Forelimb muscle (tissue), 1 donor: Measurements from ENCODE around the gene MAP1LC3A. TPM values are rescaled to one million over a fixed set of nuclear protein-coding genes. Genes with fewer than 3 reads are reported as not detected.

Experiments used
- polyA plus RNA-seq: library from polyadenylated mRNA; unstranded; fragments of 120-200 nt; gene quantifications from one replicate; pipeline ENCODE4 v1.2.1, GENCODE V29; 2013; ENCODE audit not compliant: insufficient read length

The MAP1LC3A gene
- polyA plus RNA-seq, 1 donor: 17.8 TPM

Other genes starting within 250 kb of the MAP1LC3A start
- 23.9 TPM for gene ITCH, start 195.4 kb upstream of the MAP1LC3A start, polyA plus RNA-seq
- 110 TPM for gene DYNLRB1, start 42.3 kb upstream of the MAP1LC3A start, polyA plus RNA-seq
- gene PIGU, start 118.4 kb downstream of the MAP1LC3A start, polyA plus RNA-seq: 20.3 TPM
- 10.5 TPM for gene TP53INP2, start 145.6 kb downstream of the MAP1LC3A start, polyA plus RNA-seq